Left renal pelvis (tissue), 4 donors: ENCODE measurements around the gene TMEM114. TPM values are rescaled to one million over a fixed set of nuclear protein-coding genes. Genes with fewer than 3 reads are reported as not detected.

ENCODE experiments used
- DNase-seq, 4 donors: peaks; one replicate each; pipeline ENCODE4 v3.0.0-alpha.2; 2013; ENCODE audit warnings: low read depth in 4 of 4, low spot score in 3 of 4
- polyA plus RNA-seq, 4 donors: library from polyadenylated mRNA; unstranded; fragments of 120-200 nt; gene quantifications; one replicate each; pipeline ENCODE4 v1.2.1, GENCODE V29; 2013; ENCODE audit not compliant: insufficient read length in 4 of 4

Gene TMEM114
- under 1 TPM in 1 of 4 donors, not detected in 3; 0.29 TPM for polyA plus RNA-seq

GRCh38 chr16:8589900-8590688 is at the start of gene TMEM114:
Gene TMEM114 (minus strand): TSS chr16:8590511. CDS start chr16:8589838, 673 bp downstream.
- DNase-seq: no peak

- no peak for DNase-seq
Measured at GRCh38 chr16:8639694-8640093, 49.4 kb upstream of the TMEM114 start.

GRCh38 chr16:8634991-8635736 is 44.9 kb upstream of the TMEM114 start:
- no peak for DNase-seq

GRCh38 chr16:8632675-8633182 is 42.4 kb upstream of the TMEM114 start:
- DNase-seq: no peak

- DNase-seq: no peak
Measured at GRCh38 chr16:8631818-8632465, 41.6 kb upstream of the TMEM114 start.

GRCh38 chr16:8631373-8631772 is 41.1 kb upstream of the TMEM114 start:
- DNase-seq: no peak

GRCh38 chr16:8630255-8630953 is 40.1 kb upstream of the TMEM114 start:
- no peak for DNase-seq

GRCh38 chr16:8628981-8629725 is 38.8 kb upstream of the TMEM114 start:
- no peak for DNase-seq

- DNase-seq: no peak
Measured at GRCh38 chr16:8627456-8627855, 37.1 kb upstream of the TMEM114 start.

GRCh38 chr16:8626946-8627345 is 36.6 kb upstream of the TMEM114 start:
- no peak for DNase-seq

GRCh38 chr16:8625491-8626087 is 35.3 kb upstream of the TMEM114 start:
- no peak for DNase-seq

- no peak for DNase-seq
Measured at GRCh38 chr16:8623634-8624033, 33.3 kb upstream of the TMEM114 start.

GRCh38 chr16:8622315-8622656 is 32.0 kb upstream of the TMEM114 start:
- no peak for DNase-seq

- DNase-seq: peak; percentile 70 to 77 (median 73)
Measured at GRCh38 chr16:8621572-8622314, 31.4 kb upstream of the TMEM114 start, which contains the start of gene METTL22. Gene METTL22 (plus strand): TSS chr16:8621698. CDS start chr16:8625666, 3,968 bp downstream.

- no peak for DNase-seq
Measured at GRCh38 chr16:8621222-8621571, 30.9 kb upstream of the TMEM114 start.

- no peak for DNase-seq
Measured at GRCh38 chr16:8620535-8620934, 30.2 kb upstream of the TMEM114 start.

- no peak for DNase-seq
Measured at GRCh38 chr16:8619671-8620370, 29.5 kb upstream of the TMEM114 start.

GRCh38 chr16:8614435-8615029 is 24.2 kb upstream of the TMEM114 start:
- DNase-seq: no peak
